Measurements from ENCODE around the gene CELF3. TPM values are rescaled to one million over a fixed set of nuclear protein-coding genes. Genes with fewer than 3 reads are reported as not detected.

CELF3 gene
- total and polyA plus RNA-seq, 8 donors = 0.73 to 39.1 (median 1.2) TPM; not detected in 1

DNA sequence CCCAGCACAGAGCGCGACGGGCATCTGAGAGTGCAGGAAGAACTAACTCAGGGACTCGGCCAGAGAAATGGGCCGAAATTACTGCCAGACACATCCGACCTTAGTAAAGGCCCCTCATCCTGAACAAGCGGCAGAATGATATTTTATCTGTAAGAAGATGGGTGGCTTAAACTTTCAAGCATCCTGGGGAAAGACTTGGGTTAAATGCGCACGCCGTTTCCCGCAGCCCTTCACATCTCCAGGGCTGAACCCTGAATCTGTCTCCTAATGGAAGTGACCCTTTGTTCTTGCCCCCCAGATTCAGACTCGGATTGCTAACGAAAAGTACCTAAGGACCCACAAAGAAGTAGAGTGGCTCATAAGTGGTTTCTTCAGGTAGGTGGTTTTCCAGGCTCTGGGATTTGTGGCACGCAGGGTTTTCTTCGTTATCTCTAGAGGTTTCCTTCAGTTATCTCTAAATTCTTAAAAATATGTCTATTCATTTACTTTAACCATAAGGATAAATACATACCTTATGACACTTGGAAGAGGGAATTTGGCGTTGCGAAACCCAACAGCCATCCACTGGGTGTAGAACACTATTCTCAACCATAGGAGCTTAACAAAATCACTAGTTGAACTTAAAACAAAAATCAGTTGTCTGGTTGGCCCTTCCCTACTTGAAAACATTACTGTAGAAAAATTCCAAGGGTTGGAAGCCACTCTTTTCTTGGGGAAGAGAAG lies 5.3 kb upstream of the CELF3 start:
- DNase-seq = no peak
- no peaks in the 10 kb centered on the region for H3K9me3 ChIP-seq
- peak overlapping the region; percentile 53 to 69 (median 58) for H3K4me3 ChIP-seq
- no peak for TF ChIP-seq CTCF (IDR thresholded peaks at IDR 0.05)
- H3K36me3 ChIP-seq = no peaks in the 10 kb centered on the region
- peaks cover 0 to 34% (median 11%) of the 10 kb centered on the region in 3 donors for H3K27me3 ChIP-seq
- WGBS, 5 donors = 21 to 39% (median 32%) methylated on average over 15 to 17 of the region's 17 CpGs
- H3K4me1 ChIP-seq = peaks cover 18 to 37% (median 32%) of the 10 kb centered on the region in 4 donors
- H3K27ac ChIP-seq = peak overlapping the region in 2 of 5 donors; percentile 84 to 85
- intact Hi-C loops (cut with DNase I; ENCODE audit: low total_unique reads) = no loop called here

DNA sequence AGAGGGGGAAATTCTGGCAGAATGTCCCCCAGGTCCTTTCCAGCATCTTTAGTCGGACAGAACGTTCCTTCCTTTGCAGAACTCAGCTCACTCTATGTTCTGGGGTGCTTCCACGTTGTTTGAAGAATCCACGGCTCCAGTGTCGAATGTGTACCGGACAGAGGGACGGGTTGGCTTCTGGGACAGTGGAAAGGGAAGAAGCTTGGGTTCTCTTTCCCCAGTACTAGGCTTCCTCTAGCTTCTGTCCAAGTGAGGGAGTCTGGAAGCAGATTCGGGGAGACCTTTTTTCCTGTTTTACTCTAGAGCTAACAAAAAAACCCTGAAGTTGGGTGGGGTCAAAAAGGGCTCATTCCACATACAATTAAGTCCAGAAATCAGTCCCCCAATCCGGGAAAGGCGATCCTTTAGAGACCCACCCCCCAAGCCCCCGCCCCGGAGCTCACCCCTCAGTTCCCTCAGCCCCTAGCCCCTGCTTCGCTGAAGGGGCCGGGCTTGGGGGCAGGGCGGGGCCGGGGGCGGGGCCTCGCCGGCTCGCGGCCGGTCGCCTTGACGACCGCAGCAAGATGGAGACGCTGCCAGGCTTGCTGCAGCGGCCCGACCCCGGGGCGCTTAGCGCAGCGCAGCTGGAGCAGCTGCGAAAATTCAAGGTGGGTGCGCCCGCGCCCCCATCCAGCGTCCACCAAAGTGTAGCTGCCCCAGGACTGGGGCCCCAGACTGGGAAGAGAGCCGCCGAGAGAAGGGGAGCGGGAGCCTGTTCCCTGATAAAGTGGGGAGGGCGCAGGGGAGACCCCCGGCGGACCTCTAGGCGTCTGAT lies 4.6 kb upstream of the CELF3 start, which contains the start of gene RIIAD1:
Gene RIIAD1 (plus strand): TSS at position 549 of the 814 bp plus-strand sequence. CDS start 15 bp downstream, at position 564.
- peak within 1 kb of the TSS; percentile 53 to 69 (median 58) for H3K4me3 ChIP-seq
- intact Hi-C loops (cut with DNase I; ENCODE audit: low total_unique reads) = no loop called here
- no peaks in the 10 kb centered on the region for H3K9me3 ChIP-seq
- no peaks in the 10 kb centered on the region for H3K36me3 ChIP-seq
- H3K27ac ChIP-seq = peak within 1 kb of the TSS; percentile 55 to 85 (median 77)
- peaks cover 25 to 45% (median 38%) of the 10 kb centered on the region in 4 donors for H3K4me1 ChIP-seq
- 2 to 4% (median 3%) methylated on average over 31 to 44 of the region's 44 CpGs for WGBS, 5 donors
- DNase-seq = peak; percentile 41 to 82
- H3K27me3 ChIP-seq = peaks cover 0 to 38% (median 18%) of the 10 kb centered on the region in 3 donors
- TF ChIP-seq EP300 (IDR thresholded peaks at IDR 0.05) = no peak

DNA sequence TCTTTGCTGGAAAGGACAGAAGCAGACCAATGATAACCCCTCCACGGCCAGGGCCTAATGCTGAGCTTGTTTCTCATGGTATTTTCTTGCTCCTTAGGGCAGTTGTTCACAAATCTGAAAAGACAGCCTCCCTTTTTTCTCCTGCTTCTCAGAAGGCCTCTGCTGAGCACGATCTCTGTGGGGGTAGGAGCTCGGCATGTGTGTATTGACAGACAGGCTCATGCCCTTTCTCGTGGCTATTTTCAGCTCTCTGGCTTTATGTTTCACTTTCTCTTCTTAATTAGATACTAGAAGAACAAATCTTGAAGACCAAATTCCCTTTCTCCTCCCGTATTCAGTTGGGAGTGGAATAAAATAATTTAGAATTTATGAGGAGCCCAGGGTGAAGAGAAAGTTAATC lies 4.0 kb upstream of the CELF3 start:
- Histone ChIP-seq H3K4me1 (peaks cover 28 to 46% (median 38%) of the 10 kb centered on the region in 4 donors), H3K4me3 (peak overlapping the region; percentile 53 to 69 (median 58)), H3K27ac (peak overlapping the region; percentile 55 to 85 (median 77)), H3K36me3 (no peaks in the 10 kb centered on the region), H3K9me3 (no peaks in the 10 kb centered on the region), H3K27me3 (peaks cover 0 to 44% (median 24%) of the 10 kb centered on the region in 3 donors)
- peak; percentile 26 to 67 for DNase-seq
- intact Hi-C loops (cut with DNase I; ENCODE audit: low total_unique reads) = no loop called here
- WGBS, 5 donors = 7 to 12% (median 8%) methylated on average over 5 of the region's 5 CpGs
- TF ChIP-seq POLR2AphosphoS5 (IDR thresholded peaks at IDR 0.05) (no peak), CTCF (IDR thresholded peaks at IDR 0.05) (no peak), EP300 (IDR thresholded peaks at IDR 0.05) (no peak), POLR2A (IDR thresholded peaks at IDR 0.05) (no peak)

- Histone ChIP-seq H3K36me3 (no peaks in the 10 kb centered on the region), H3K4me1 (peaks cover 28 to 46% (median 38%) of the 10 kb centered on the region in 4 donors), H3K27ac (peak overlapping the region in 4 of 5 donors; percentile 55 to 85 (median 80)), H3K27me3 (peaks cover 0 to 48% (median 25%) of the 10 kb centered on the region in 3 donors), H3K9me3 (no peaks in the 10 kb centered on the region), H3K4me3 (peak overlapping the region in 3 of 4 donors; percentile 53 to 69 (median 61))
- 20 to 36% (median 27%) methylated on average over 1 of the region's 1 CpG for WGBS, 5 donors
- intact Hi-C loops (cut with DNase I; ENCODE audit: low total_unique reads) = no loop called here
- no peak for DNase-seq
- TF ChIP-seq POLR2A (IDR thresholded peaks at IDR 0.05) (no peak), CTCF (IDR thresholded peaks at IDR 0.05) (no peak)
Measured at GRCh38 chr1:151720125-151720524, 3.5 kb upstream of the CELF3 start.

Measured in stomach (tissue), 9 donors.